Ovary (tissue), 9 donors: ENCODE measurements around the gene SDHAF1. TPM values are rescaled to one million over a fixed set of nuclear protein-coding genes. Genes with fewer than 3 reads are reported as not detected.
"Not testable (repeated sequence)": the region's sequence is repeated elsewhere in the genome, so short reads cannot be mapped to it uniquely, and the experiment has no call there.

ENCODE experiments used
- DNase-seq, 5 donors: peaks; one replicate each; pipeline ENCODE4 v3.0.0-alpha.2; 2019 to 2020
- H3K27ac ChIP-seq, 2 donors: fragments of 200-600 bp; one replicate each; pipeline versions ENCODE4 v1.5.1 to v1.8.0; 2019 to 2022
- H3K27me3 ChIP-seq: fragments of 200-600 bp; one replicate; pipeline ENCODE4 v1.8.0; 2022
- H3K36me3 ChIP-seq: fragments of 200-600 bp; sonication (generic); one replicate; pipeline ENCODE4 v1.5.1; 2019
- H3K4me1 ChIP-seq: one replicate; pipeline ENCODE4 v1.8.1; 2013; ENCODE audit warnings: mild to moderate bottlenecking, moderate library complexity; ENCODE audit not compliant: insufficient read depth
- H3K4me3 ChIP-seq: fragments of 200-600 bp; sonication (generic); one replicate; pipeline ENCODE4 v1.5.1; 2017
- H3K9me3 ChIP-seq, 2 donors: fragments of 200-600 bp in 1 of 2; sonication (generic) in 1 of 2; one replicate each; pipeline versions ENCODE4 v1.5.1 to v1.8.1; 2013 to 2019; ENCODE audit warnings: mild to moderate bottlenecking in 1 of 2, moderate library complexity in 1 of 2
- CTCF ChIP-seq, 3 donors: fragments of 450-650 bp in 2 of 3; fragments of 200-600 bp in 1 of 3; IDR thresholded peaks; one replicate each; pipeline versions ENCODE4 v1.5.1 to v1.8.0; 2016 to 2022; ENCODE audit warnings: antibody characterized with exemption in 3 of 3, mild to moderate bottlenecking in 1 of 3
- EP300 ChIP-seq: sonication (generic); formaldehyde crosslinking; IDR thresholded peaks from one replicate; pipeline ENCODE4 v1.6.1; 2017; ENCODE audit warnings: antibody characterized with exemption
- POLR2A ChIP-seq: fragments of 450-650 bp; IDR thresholded peaks from one replicate; pipeline ENCODE4 v1.6.1; 2017; ENCODE audit warnings: antibody characterized with exemption, mild to moderate bottlenecking, moderate library complexity
- WGBS, 3 donors: extraction: QIAGEN DNeasy Blood & Tissue Kit in 1 of 3; methylation state at CpG; one replicate each; pipeline versions ENCODE4 v1.1.5 to v1.1.7; 2013 to 2017; 5-methylcytosine and 5-hydroxymethylcytosine counted together
- intact Hi-C, 4 donors: fragments of 100-400 bp; cut with DNase I; formaldehyde crosslinking; loops; one replicate each; pipeline versions ENCODE4 v1.11.0 to v1.15.1; 2022 to 2023
- polyA plus RNA-seq, 2 donors: library from polyadenylated mRNA; stranded (reverse); fragments of 200-250 nt in 1 of 2; fragments of 350-450 nt in 1 of 2; fragmentation: Illumina TruSeq in 1 of 2; extraction: RNeasy Lipid Tissue Mini Kit (QIAGEN cat#74804) in 1 of 2; gene quantifications; one replicate each; pipeline ENCODE4 v1.2.3, GENCODE V29; 2013 to 2014
- total RNA-seq, 7 donors: library from RNA; depleted of rRNA in 2 of 7; stranded (reverse); fragments of >200 nt in 2 of 7; fragmentation: NEBNext Ultra II Directional in 3 of 7; extraction: Animal tissue kit (Norgen Biotek cat#: 25700) in 3 of 7; gene quantifications; one replicate each; pipeline versions ENCODE4 v1.1.0 to v1.2.4, GENCODE V29; 2016 to 2023
- donor health status: DM: no; HTN: no; CAD: no; lungs with moderate emphysema.
- donor health status: DM: no; HTN: no; CAD: no.
- donor health status: Bipolar disorder and iron deficiency.
- donor health status: DM: yes; HTN: yes; CAD: no.
- donor health status: DM: no; HTN: no; CAD: no.
- donor health status: DM: yes; HTN: yes; CAD: no.

Gene SDHAF1
- total and polyA plus RNA-seq, 9 donors = 11.2 to 78.6 (median 20.2) TPM

- Histone ChIP-seq H3K4me3 (peak within 1 kb of the TSS; percentile 54), H3K36me3 (no peaks in the 10 kb centered on the region), H3K4me1 (no peaks in the 10 kb centered on the region), H3K27me3 (no peaks in the 10 kb centered on the region), H3K27ac (peak within 1 kb of the TSS; percentile 70 to 80), H3K9me3 (no peaks in the 10 kb centered on the region)
- 1 to 4% (median 1%) methylated on average over 50 to 51 of the region's 51 CpGs for WGBS, 3 donors
- TF ChIP-seq POLR2A = no peak
- TF ChIP-seq CTCF (IDR thresholded peaks at IDR 0.05) = peak in 2 of 3 donors; percentile 32 to 34
- intact Hi-C loops = no loop called here
- peak; percentile 83 to 88 (median 87) for DNase-seq
Observed at GRCh38 chr19:36032251-36033104, 37.5 kb downstream of the SDHAF1 start, which contains the start of gene CLIP3. CLIP3 (minus strand) TSS chr19:36032873; CDS start chr19:36032357, 516 bp downstream.

GRCh38 chr19:36040495-36040894, 45.5 kb downstream of the SDHAF1 start:
- intact Hi-C loops = no loop called here
- no peak for TF ChIP-seq EP300
- TF ChIP-seq CTCF (IDR thresholded peaks at IDR 0.05) = no peak
- TF ChIP-seq POLR2A = no peak
- Histone ChIP-seq H3K27ac (no peak overlapping the region), H3K27me3 (no peaks in the 10 kb centered on the region), H3K9me3 (no peaks in the 10 kb centered on the region), H3K4me3 (no peak overlapping the region), H3K36me3 (no peaks in the 10 kb centered on the region), H3K4me1 (peaks cover 2% of the 10 kb centered on the region)
- no peak for DNase-seq
- WGBS, 3 donors = 78 to 86% (median 81%) methylated on average over 6 of the region's 6 CpGs

- H3K27me3 ChIP-seq, intact Hi-C loops, H3K4me3 ChIP-seq, H3K27ac ChIP-seq, H3K9me3 ChIP-seq, H3K4me1 ChIP-seq, H3K36me3 ChIP-seq, DNase-seq: not testable (repeated sequence)
- 82 to 84% (median 83%) methylated on average over 6 of the region's 6 CpGs for WGBS, 3 donors
Observed at GRCh38 chr19:36041092-36041491, 46.1 kb downstream of the SDHAF1 start.

- no peaks in the 10 kb centered on the region for H3K27me3 ChIP-seq
- H3K4me1 ChIP-seq = peaks cover 2% of the 10 kb centered on the region
- intact Hi-C loops = no loop called here
- DNase-seq = peak in 2 of 5 donors; percentile 40 to 44
- no peak for TF ChIP-seq EP300
- TF ChIP-seq CTCF (IDR thresholded peaks at IDR 0.05) = no peak
- no peak for TF ChIP-seq POLR2A
- no peaks in the 10 kb centered on the region for H3K36me3 ChIP-seq
- H3K27ac ChIP-seq = peak overlapping the region in 1 of 2 donors; percentile 44
- WGBS, 3 donors = 1 to 5% (median 5%) methylated on average over 3 of the region's 3 CpGs
- no peaks in the 10 kb centered on the region for H3K9me3 ChIP-seq
- no peak overlapping the region for H3K4me3 ChIP-seq
Observed at GRCh38 chr19:36041831-36042230, 46.8 kb downstream of the SDHAF1 start.

- H3K4me1 ChIP-seq = peaks cover 2% of the 10 kb centered on the region
- H3K27ac ChIP-seq = no peak overlapping the region
- WGBS, 3 donors = 31 to 79% (median 46%) methylated on average over 2 of the region's 2 CpGs
- H3K36me3 ChIP-seq = no peaks in the 10 kb centered on the region
- no peaks in the 10 kb centered on the region for H3K9me3 ChIP-seq
- H3K4me3 ChIP-seq = no peak overlapping the region
- intact Hi-C loops = no loop called here
- no peaks in the 10 kb centered on the region for H3K27me3 ChIP-seq
- no peak for DNase-seq
- TF ChIP-seq CTCF (IDR thresholded peaks at IDR 0.05) (no peak), EP300 (no peak), POLR2A (no peak)
Observed at GRCh38 chr19:36043952-36044351, 49.0 kb downstream of the SDHAF1 start.
